Glomerular visceral epithelial cell (primary cell): ENCODE results near the gene CCDC85C.

Source experiments
- DNase-seq: peaks from one replicate; pipeline ENCODE4 v3.0.0-alpha.2; 2016; ENCODE audit errors: extremely low spot score

Gene CCDC85C

GRCh38 chr14:99522025-99522401 lies 82.0 kb downstream of the CCDC85C start:
- DNase-seq: no peak

- DNase-seq: no peak
Observed at GRCh38 chr14:99521176-99522024, 82.6 kb downstream of the CCDC85C start.

GRCh38 chr14:99520571-99521081 lies 83.4 kb downstream of the CCDC85C start:
- DNase-seq: no peak

GRCh38 chr14:99519931-99520421 lies 84.0 kb downstream of the CCDC85C start:
- no peak for DNase-seq

GRCh38 chr14:99519347-99519881 lies 84.6 kb downstream of the CCDC85C start:
- no peak for DNase-seq

GRCh38 chr14:99518441-99519346 lies 85.3 kb downstream of the CCDC85C start:
- DNase-seq: peak; percentile 79

- DNase-seq: no peak
Observed at GRCh38 chr14:99517643-99518381, 86.2 kb downstream of the CCDC85C start.

GRCh38 chr14:99516871-99517642 lies 87.0 kb downstream of the CCDC85C start:
- no peak for DNase-seq

GRCh38 chr14:99516156-99516870 lies 87.7 kb downstream of the CCDC85C start:
- DNase-seq: no peak

GRCh38 chr14:99515301-99516155 lies 88.5 kb downstream of the CCDC85C start:
- DNase-seq: no peak

GRCh38 chr14:99514552-99515300 lies 89.3 kb downstream of the CCDC85C start:
- DNase-seq: no peak

GRCh38 chr14:99513946-99514551 lies 90.0 kb downstream of the CCDC85C start:
- DNase-seq: no peak

- DNase-seq: no peak
Observed at GRCh38 chr14:99513183-99513694, 90.8 kb downstream of the CCDC85C start.

- DNase-seq: no peak
Observed at GRCh38 chr14:99512571-99513182, 91.3 kb downstream of the CCDC85C start.

GRCh38 chr14:99512110-99512449 lies 91.9 kb downstream of the CCDC85C start:
- DNase-seq: no peak

GRCh38 chr14:99511421-99512109 lies 92.4 kb downstream of the CCDC85C start:
- DNase-seq: no peak
